CD4-positive, alpha-beta T cell treated with Interleukin-17A for 4 hours (primary cell): ENCODE data around the gene TBC1D22A.

Source experiments
- DNase-seq: peaks from one replicate; pipeline ENCODE4 v3.0.0-alpha.2; 2020; ENCODE audit warnings: mixed read lengths

The TBC1D22A gene

DNA sequence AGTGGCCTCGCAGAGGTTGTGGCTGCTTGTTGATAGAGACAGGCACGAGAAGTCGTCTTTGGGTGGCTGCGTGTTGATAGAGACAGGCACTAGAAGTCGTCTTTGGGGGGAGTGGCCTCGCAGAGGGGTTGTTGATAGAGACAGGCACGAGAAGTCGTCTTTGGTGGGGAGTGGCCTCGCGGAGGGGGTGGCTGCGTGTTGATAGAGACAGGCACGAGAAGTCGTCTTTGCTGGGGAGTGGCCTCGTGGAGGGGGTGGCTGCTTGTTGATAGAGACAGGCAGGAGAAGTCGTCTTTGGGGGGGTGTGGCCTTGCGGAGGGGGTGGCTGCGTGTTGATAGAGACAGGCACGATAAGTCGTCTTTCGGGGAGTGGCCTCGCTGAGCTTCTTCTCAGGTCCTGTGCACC, 328.8 kb downstream of the TBC1D22A start:
- no peak for DNase-seq

DNA sequence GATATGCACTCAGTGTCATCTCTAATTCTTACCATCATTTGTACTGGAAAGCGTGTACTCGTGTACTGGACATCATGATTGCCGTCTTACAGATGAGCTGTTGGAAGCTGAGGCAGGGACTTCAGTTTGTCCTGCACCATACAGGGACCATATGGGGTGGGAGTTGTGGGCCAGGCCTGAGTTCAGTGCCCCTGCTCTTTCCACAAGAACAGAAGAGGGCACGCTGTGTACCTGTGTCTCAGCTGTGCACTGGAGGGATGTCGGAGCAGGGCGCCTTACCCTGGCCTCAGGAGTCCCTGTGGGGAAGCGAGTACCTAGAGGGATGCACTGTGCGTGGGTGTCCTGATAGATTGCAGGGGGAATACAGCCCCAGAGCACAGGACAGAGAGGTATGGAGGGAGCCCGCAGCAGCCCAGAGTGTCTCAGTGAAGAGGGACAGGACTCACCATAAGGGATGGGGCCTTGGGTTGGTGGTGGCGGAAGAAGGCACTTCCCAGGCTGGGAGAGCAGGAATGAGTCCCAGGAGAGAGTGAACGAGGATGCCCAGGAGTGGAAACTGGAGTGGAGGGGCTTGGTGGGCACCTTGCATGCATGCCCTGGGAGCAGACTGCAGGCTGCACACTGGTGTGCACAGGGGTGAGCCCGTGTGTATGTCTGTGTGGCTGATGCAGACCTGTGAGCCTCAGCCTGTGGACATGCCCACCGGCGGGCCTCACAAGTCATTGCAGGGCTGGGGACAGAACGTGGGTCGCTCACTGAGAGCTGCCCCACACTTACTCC, 329.7 kb downstream of the TBC1D22A start:
- DNase-seq: no peak

DNA sequence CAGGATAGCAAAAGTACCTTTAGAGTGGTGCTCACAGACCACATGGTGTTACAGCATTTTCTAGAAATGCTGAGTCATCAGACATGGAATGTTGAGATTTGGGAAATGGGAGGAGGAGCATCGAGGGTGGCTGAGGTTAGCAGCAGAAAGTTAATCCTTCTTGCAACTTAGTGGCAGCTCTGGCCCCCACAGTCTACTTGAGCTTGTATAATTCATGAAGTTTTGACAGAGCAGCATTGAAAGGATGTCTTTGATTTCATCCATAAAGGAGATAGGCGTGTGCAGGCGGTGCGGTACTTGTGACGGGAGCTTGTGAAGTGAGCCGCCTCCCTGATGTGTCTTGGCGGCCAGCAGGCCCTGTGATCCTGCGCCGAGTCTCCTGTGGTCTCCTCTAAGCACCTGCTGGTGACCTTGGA, 330.5 kb downstream of the TBC1D22A start:
- DNase-seq: no peak

DNA sequence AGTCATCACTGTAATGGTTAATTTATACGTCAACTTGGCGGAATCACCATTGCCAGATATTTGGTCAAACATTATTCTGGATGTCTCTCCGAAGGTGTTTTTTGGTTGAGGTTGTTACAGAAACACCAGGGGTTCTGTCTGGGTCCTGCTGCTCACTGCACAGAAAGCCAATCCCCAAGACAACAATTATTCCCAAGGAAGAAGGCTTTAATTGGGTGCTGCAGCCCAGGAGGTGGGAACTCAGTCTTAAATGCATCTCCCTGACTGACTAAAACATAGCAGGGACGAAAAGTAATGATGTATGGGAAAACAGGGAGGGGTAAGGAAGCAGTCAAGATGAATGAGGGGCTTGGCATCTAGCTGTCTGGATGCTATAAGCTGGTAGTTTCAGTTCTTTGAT, 331.3 kb downstream of the TBC1D22A start:
- DNase-seq: no peak

DNA sequence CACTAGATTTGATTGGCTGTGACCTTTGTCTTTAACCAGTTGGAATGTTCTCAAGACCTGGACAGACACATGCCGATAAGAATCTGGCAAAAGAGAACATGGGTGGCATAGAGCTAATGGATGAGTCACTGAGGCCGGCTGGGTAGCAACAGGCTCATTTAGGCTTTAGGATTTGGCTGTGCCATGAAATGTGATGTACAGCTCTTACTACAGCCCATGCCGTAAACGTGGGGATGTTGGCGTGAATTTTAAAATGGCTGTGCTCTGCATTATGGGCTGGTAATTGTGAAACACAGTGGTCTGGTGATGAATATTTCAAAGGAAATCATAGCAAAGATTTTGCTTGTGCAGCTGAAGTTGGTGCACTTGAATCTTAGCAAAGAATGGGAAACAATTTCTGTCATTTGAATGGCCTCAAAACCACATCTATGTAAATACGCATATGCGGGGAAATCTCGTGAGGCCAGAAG, 332.4 kb downstream of the TBC1D22A start:
- no peak for DNase-seq

DNA sequence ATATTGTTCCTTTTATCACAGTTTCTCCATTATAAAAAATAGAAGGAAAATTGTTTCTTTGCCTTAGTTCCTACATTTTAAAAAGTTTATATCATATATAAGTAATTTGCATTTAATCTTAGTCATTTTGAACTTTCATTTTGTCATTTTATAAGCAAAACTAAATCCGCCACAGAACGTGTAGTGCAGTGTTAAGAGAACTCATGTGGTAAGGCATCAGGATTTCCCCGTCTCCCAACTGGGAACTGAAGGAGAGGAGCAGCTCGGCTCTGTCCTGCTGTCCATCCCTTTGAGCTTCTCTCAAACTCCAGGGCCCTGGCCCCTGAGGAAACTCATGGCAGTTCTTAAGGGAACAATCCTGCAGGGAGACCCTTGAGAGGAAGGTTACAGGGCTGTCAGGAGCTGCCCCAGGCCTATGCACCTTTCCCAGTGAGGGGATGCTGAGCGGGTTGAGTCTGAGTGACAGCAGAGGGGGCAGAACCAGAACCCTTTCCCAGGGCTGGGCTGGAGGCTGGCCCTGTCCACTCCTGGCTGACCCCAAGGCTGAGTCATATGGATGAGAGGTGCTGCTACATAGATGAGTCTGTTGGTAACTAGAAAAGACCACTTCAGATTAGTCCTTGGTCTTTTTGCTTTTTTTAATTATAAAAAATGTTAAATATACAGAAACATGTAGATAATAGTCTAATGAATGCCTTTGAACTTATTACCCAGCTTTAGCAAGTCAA, 333.1 kb downstream of the TBC1D22A start:
- DNase-seq: no peak

DNA sequence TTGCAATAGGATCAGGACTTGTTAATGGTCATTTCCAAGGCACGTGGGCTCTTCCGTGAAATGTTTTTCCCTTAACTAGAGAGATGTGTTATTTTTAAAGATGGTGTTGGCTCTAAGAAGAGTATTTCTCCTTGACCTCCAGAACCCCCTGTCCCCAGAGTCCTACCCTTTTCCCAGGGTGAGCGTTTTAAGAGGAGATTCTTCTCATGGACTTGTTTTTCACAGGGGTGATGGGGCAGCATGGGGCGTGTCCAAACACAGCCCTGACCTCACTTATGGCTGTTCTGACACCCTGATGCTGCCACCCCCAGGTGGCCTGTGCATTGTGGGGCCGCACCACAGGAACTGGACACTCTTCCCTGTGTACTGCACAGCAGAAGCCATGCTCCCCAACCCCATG, 335.7 kb downstream of the TBC1D22A start:
- DNase-seq: no peak

DNA sequence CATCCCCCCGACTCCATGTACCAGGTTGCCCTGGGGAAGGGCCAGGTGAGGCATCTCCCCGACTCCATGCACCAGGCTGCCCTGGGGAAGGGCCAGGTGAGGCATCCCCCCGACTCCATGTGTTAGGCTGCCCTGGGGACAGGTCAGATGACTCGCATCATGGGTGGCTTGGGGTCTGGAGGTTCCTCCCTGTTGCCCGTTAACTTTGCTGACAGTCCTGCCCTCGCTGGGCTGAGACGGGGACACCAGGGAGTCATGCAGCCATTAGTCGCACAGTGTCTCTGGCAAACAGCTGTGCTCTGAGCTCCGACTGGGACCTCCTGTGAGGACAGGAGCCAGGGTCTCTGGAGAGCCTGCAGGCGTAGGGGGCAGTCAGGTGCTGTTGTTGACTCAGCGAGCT, 336.1 kb downstream of the TBC1D22A start:
- DNase-seq: no peak

DNA sequence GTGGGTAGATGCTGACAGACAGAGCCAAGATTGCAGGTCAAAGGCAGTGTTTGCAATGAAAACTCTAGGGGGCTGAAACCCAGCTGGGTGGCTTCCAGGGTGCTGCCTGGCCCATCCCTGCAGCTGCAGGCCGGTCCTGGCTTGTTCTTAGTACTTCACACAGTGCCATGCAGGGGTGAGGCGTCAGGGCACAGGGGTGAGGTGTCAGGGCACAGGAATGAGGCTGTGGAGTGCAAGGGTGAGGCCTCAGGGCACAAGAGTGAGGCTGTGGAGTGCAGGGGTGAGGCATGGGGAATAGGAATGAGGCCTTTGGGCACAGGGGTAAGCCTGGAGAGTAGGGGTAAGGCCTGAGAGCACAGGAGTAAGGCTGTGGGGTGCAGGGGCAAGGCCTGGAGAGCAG, 337.6 kb downstream of the TBC1D22A start:
- no peak for DNase-seq

DNA sequence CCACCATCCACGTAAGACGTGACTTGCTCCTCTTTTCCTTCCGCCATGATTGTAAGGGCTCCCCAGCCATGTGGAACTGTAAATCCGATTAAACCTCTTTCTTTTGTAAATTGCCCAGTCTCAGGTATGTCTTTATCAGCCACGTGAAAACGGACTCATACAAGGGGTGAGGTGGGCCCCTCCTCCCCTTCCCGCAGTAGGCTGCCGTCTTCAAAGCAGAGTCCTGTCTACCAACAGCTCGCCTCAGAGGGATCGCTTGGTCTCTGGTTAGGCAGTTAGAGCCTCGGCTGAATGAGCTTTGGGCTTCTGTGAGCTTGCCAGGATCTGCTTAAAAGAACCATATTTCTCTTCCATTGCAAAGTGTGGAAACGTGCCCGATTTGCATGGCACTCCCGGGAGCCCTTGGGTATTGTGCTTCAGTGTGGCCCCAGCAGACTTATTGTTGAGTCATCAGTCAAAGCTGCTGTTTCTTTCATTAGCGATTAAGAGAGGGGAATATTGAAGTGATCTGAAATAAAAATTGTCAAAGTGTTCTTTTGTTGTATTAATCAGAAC, 338.3 kb downstream of the TBC1D22A start:
- no peak for DNase-seq

DNA sequence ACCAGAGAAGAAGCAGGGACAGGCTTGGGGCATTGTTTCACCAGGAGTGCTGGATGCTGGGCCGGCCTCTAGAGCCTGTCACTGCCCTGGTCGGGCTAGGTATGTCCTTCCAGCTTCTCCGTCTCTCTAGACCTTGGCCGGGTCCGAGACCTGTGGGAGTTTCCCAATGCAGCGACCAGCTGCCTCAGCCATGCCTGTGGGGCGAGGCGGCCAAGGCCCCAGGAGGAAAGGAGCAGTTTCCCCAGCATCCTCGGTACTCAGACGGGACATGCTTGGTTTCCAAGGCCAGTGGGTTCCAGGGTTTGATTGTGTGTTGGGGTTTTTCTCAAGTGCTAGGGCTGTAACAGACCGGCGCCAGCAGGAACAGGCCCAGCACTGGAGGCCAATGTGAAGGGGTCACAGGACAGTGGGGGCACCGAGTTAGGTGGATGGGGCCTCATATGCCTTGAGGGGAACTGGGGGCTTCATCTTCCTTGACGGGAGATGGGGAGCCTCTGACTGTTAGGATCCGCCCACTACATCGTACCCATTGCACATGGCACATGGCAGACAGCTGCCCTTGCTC, 339.0 kb downstream of the TBC1D22A start:
- no peak for DNase-seq

DNA sequence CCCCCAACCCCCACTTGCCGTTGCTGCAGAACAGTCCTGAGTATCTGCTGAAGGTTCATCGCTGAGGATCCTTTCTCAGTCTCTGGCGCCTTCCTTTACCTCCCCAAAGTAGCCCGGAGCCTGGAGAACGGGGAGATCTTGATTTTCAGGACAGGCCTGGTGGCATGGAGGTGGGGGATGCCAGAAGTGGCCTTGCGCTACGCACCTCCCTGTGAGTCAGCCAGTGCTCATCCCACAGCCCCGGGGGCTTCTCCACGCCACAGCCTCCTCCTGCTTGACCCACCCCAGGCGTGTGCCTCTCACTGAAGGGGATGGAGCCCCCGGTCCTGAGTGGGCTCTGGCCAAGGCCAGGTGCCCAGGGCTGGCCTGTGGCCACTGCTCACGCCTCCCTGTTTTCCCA, 339.6 kb downstream of the TBC1D22A start:
- DNase-seq: no peak

DNA sequence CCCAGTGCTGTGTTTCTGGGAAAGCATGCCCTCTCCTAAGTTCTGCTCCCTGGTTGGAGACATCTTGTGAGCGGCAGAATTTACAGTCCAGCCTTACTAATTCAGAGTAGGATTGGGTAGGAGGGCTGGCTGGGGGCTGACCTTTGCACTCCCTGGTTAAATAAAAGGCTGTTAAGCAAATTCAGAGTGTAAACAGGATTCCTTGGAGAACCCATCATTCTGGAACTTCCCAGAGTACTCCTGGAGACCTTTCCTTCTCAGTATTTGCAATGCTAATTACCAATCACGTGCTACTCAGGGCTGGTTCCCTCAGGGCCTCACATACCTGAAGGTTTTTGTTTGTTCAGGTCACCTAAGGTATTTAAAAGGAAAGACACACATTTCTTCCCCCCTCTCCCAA, 340.2 kb downstream of the TBC1D22A start:
- no peak for DNase-seq

DNA sequence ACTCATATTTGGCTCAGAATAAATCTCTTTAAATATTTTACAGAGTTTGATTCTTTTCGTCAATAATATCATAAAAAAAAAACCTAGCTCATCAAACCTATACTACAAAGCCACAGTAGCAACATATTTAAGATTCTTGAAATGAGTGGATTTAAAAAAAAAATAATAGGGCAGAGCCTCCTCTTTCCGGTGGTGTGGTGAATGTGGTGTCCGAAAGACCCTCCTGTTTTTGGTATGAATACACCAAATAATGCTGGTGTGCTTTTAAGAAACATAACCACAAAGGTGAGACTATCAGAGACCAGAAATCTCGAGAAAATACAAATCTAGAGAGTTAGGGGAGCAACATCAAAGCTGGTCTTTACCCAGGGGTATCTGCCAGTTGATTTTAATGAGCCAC, 342.6 kb downstream of the TBC1D22A start:
- DNase-seq: no peak

DNA sequence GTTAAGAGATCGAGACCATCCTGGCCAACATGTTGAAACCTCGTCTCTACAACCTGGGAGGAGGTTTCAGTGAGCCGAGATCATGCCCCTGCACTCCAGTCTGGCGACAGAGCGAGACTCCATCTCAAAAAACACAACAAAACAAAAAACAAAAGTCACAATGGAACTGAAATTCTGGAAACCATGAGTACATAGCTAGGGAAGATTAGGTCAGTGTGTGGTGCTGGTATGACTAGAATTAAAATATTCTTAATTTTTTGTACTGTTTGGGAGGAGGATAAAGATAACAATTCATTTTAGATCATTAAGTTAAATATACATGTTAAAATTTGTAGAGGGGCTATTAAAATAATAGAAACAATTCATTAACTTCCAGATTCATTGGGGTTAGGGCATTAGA, 344.4 kb downstream of the TBC1D22A start:
- DNase-seq: no peak

DNA sequence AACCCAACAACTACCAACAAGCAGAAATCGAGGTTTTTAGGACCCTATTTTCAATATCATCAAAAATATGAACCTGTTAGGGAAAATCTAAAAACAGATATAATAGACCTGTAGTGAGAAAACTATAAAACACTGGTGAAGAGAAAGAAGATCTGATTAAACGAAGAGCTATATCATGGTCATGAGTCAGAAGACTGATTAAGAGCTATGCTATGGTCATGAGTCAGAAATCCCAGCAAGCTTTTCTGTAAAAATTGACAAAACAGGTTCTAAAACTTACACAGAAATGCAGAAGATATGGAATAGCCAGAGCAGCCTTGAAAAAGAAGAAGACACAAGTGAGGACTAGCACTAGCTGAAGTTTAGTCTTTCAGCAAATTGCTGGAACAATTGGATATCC, 345.0 kb downstream of the TBC1D22A start:
- no peak for DNase-seq

DNA sequence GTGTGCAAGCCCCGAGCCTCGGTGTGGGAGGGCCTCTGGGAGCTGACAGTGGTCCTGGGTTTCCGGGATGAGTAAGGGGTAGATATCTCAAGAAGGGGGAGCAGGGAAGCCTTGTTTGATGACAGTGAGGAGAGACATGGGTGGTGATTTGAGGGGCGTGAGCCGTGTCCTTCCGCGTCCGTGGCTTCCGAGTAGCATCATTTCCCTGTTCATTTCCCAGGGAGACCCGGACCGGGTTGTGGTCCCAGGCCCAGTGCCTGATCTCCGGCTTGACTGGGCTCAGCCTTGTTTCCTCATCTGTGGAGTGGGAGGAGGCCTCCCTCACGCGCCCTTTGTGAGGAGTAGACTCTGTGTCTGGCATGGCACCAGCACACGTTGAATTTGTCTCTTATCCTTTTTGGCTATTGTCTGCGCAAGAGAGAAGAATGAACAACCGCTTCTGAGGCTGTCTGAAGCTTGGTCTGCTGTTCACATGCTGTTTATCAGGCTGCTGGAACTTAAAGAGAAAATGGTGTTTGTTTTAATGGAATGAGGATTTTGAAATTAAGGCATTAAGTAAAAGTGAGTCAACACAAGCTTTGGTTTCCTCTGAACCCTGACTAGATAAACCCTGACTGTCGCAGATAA, 348.5 kb downstream of the TBC1D22A start:
- no peak for DNase-seq

DNA sequence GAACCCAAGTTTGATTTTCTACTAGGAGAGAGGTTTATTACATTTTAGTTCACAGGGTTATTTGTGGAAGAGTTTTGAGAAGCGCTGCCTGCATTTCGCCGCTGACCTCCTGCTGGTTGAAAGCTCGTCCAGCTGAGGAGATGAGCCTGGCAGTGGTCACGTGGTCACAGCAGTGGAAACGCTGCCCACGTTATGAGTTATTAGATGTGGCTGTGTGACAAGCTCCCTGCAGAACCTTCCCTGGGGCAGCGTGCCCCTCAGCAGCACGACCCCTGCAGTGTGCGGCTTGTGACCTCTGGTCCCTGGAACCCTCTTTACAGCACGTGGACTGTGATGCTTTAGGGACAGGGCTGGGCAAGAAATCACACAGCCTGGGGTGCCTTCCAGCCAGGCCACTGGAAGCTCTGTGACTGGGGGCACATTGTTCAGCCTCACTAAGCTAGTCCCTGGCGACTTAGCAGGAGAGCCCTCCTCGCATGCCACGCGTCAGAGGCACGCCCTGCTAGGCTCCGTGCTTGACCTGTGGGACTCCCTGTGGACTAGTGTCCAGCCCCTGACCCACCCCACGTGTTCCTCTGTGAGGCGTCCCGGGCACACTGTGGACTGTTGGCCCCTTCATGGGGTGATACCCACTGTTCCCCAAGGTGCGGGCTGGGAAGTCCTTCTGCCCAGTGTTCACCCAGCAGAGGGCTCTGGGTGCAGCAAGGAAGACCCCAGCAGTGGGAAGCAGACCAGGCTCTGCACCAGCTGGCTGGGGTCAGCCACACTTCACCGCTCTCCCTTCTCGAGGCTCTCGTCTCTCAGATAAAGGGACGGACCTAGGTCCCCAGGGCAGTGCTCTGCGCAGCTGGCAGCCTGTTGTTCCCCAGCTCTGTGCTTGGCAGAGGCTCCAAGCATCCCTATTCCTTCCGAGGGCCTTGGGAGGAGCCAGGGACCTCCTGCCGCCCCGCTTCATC, 349.5 kb downstream of the TBC1D22A start:
- no peak for DNase-seq

DNA sequence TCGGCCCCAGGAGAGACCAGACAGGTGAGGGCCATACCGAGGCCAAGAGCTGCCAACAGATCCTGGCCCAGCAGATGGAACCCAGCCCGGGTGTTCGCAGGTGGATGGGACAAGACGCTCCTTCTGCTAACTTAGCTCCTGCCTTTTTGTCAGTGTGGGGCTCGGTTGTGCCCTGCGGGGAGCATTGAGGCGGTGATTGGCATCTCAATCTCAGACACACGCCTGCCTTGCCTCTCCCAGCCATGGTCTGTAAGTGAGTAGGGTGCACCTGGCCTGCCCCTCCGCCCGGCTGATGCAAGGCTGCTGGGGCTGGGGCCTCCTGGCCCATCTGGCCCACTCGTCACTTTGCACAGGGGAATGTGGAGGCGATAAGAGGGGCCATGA, 350.1 kb downstream of the TBC1D22A start:
- DNase-seq: no peak

DNA sequence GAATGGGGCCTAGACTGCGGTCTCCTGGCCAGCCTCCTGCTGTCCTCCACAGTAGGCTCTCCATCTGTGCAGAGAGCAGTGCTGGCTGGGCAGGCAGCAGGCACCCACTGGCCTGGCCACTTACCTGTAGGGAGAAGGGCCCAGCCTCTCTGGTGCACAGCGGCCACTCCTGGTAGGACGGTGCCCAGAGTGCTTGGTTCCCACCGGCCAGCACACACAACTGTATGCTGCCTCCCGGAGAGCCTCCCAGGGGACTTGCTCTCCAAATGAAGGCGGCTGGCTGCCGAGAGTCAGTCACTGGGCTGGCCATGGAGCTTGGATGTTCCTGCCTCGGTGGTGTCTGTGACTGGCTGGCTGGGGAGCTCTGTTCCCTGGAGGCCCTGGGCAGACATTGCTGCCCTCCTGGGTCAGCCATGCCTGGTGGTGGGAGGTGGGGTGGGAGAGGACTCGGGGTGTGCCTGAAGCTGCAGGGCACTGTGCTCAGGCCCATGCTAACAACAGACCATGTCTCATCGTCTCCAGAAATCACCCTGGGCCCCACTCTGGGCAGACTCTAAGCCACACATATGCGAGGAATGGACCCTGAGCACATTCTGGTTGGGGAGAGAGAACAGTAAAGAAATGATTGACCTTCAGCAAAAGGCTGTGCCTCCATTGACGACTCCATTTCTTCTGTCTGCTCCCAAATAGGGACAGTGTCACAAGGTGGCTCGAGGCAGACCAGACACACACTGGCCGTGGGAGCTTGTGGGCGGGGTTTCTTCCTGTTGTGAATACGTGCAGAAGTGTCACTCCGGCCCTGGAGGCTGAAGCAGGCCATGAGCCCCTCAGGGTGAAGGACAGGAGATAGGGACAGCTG, 350.8 kb downstream of the TBC1D22A start:
- DNase-seq: no peak

DNA sequence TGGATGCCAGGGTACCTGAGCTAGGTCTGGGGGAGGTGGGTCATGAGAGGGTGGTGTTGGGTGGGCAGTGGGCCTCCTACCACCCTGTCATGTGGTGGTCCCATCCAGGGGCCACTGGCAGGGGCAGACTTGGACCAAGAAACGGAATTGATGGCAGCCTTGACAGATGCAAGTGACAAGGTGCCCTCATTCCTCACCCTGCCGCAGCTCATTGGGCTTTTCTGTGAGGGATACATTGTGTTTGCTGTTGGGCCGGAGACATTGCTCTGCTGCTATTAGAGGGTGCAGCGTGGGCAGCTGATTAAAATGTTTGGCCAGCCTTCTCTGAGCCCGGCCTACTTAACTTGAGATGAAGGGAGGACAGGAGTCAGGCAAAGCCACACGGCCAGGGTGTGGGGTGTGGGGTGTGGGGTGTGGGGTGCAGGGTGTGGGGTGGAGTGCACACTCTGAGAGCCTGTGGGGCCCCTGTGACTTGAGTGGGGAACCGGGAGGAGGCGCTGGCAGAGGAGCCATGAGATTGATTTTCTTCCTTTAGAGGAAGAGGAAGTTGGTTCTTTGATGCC, 351.5 kb downstream of the TBC1D22A start:
- no peak for DNase-seq
